GM19463 (cell line): Measurements from ENCODE around the gene RILP.

Source experiments
- ATAC-seq: cut with Tn5 transposase; IDR thresholded peaks from one replicate; pipeline ENCODE4 v1.9.1; 2021; ENCODE audit warnings: mild to moderate bottlenecking, moderate library complexity; ENCODE audit not compliant: unreplicated experiment

The RILP gene

GRCh38 chr17:1606352-1606985, 43.2 kb downstream of the RILP start:
- ATAC-seq, result no peak

GRCh38 chr17:1605681-1606351, 43.9 kb downstream of the RILP start:
- no peak for ATAC-seq

DNA sequence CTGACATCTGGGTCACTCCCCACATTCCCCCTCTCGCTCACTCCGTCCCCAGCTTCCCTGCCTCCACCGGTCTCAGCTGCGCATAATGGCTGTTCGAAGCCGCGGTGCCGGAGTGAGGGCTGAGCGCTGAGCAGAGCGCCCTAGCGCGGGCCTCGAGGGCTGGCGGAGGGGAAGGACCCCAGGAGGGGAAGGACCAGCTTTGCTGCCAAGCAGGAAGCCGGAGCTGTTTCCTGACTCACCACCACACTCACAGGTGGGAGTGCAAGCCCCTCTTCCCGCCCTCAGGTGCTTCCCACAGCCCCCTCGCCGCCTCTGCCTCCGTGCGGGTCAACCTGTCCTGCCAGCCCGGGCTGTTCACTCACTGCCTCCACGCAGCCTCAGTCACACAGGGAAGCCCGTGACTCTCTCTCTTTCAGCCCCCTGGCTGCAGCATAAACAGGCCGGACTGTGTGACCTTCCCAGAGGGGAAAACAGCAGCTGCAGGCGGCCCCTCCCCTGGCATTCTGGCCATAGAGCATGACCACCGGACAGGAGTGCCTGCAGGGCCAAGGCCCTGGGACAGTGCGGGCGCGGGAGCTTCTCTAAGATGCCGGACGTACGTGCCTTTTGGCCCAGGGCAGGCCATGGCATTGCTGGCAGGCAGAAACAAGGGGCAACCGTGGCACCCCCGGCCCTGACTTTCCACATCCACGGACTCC, 44.7 kb downstream of the RILP start:
- ATAC-seq, result no peak

- ATAC-seq, result no peak
Measured at GRCh38 chr17:1601571-1601970, 48.1 kb downstream of the RILP start.

- ATAC-seq, result no peak
Measured at GRCh38 chr17:1598399-1599095, 51.1 kb downstream of the RILP start.

DNA sequence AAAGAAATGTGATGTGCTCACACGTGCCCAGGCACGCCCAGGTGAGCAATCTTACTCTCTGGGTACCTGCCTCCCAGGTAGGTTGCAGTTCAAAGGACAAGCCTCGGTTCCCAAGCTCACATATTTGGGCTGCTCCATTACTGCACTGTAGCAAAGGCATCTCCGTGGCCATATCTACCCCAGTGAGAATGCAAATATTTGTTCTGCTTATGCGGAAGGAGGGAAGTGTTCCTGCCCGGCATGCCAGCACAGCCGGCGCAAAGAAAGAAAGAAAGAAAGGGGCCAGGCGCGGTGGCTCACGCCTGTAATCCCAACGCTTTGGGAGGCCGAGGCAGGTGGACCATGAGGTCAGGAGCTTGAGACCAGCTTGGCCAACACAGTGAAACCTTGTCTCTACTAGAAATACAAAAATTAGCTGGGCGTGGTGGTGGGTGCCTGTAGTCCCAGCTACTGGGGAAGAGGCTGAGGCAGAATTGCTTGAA, 51.8 kb downstream of the RILP start:
- ATAC-seq, result no peak
